Lower leg skin (tissue), 3 donors: ENCODE data around the gene PWP2.

ENCODE experiments used
- POLR2A ChIP-seq, 2 donors: fragments of 450-650 bp; IDR thresholded peaks; one replicate each; pipeline ENCODE4 v1.6.1; 2016 to 2017; ENCODE audit warnings: antibody characterized with exemption in 2 of 2, mild to moderate bottlenecking in 1 of 2, moderate library complexity in 1 of 2
- TF ChIP-seq, protein P1 (sequence below), 3 donors: fragments of 450-650 bp; IDR thresholded peaks; one replicate each; pipeline ENCODE4 v1.5.1; 2016; ENCODE audit warnings: antibody characterized with exemption in 3 of 3, mild to moderate bottlenecking in 3 of 3, moderate library complexity in 2 of 3

DNA sequence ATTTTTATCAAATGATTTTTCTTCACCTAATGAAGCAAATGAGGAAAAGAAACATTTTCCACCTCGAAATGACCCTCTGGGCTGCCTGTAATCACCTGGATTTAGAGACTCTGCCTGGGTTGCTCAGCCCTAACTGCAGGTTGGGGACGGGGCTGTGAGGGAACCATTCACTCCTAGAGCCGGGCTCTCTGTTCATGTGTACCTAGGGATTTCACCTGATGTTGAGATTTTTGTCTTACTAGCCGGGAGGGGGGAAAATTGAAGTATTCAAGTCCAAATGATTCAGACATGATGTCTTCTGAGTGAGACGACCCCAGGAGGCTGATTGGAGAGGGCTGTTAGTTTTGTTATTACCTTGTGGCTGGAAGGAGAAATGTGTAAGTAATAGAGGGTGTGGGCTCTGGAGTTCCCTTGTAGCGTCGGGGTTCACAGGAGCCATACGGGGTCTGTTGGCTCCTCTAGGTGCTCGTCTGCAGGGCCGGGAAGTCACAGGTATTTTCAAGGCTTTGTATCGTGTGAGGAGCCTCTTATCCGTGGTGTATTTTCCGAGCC is 42.3 kb upstream of the PWP2 start:
- TF ChIP-seq, protein P1, sequence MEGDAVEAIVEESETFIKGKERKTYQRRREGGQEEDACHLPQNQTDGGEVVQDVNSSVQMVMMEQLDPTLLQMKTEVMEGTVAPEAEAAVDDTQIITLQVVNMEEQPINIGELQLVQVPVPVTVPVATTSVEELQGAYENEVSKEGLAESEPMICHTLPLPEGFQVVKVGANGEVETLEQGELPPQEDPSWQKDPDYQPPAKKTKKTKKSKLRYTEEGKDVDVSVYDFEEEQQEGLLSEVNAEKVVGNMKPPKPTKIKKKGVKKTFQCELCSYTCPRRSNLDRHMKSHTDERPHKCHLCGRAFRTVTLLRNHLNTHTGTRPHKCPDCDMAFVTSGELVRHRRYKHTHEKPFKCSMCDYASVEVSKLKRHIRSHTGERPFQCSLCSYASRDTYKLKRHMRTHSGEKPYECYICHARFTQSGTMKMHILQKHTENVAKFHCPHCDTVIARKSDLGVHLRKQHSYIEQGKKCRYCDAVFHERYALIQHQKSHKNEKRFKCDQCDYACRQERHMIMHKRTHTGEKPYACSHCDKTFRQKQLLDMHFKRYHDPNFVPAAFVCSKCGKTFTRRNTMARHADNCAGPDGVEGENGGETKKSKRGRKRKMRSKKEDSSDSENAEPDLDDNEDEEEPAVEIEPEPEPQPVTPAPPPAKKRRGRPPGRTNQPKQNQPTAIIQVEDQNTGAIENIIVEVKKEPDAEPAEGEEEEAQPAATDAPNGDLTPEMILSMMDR (IDR thresholded peaks at IDR 0.05), result no peak
- TF ChIP-seq POLR2A (IDR thresholded peaks at IDR 0.05), result no peak
